Activated naive CD8-positive, alpha-beta T cell treated with anti-CD3 and anti-CD28 coated beads, Interleukin-2, amount 10 ng/mL, durations not matched to agents 7 days and 5 days (primary cell): Measurements from ENCODE around the gene DNMT3A. TPM values are rescaled to one million over a fixed set of nuclear protein-coding genes. Genes with fewer than 3 reads are reported as not detected.
A peak's percentile ranks its signal among the peaks of the same experiment; 100 is the strongest.

Experiments
- ATAC-seq: fragments of 150-1000 bp; cut with Tn5 transposase; one replicate; pipeline ENCODE4 v1.10.0; 2021; ENCODE audit warnings: low read depth, moderate library complexity
- POLR2A ChIA-PET: fragments of 350-600 bp; sonication (Branson Sonifier 250); formaldehyde crosslinking; loops from one replicate; lab custom pipeline; 2021; ENCODE audit warnings: antibody characterized with exemption; lab: Charles Lee
- DNase-seq: peaks from one replicate; pipeline ENCODE4 v3.0.0; 2021
- H3K27ac Mint-ChIP-seq: one replicate; pipeline ENCODE4 v1.8.0; 2022; ENCODE audit warnings: mild to moderate bottlenecking, mixed read lengths
- H3K27me3 Mint-ChIP-seq: one replicate; pipeline ENCODE4 v1.8.0; 2022; ENCODE audit warnings: mild to moderate bottlenecking, moderate library complexity, mixed read lengths
- H3K36me3 Mint-ChIP-seq: one replicate; pipeline ENCODE4 v1.8.0; 2021; ENCODE audit warnings: mild to moderate bottlenecking, mixed read lengths
- H3K4me1 Mint-ChIP-seq: one replicate; pipeline ENCODE4 v1.8.0; 2021; ENCODE audit warnings: mixed read lengths
- H3K4me3 Mint-ChIP-seq: one replicate; pipeline ENCODE4 v1.8.0; 2022; ENCODE audit warnings: mild to moderate bottlenecking, moderate library complexity, mixed read lengths
- H3K9me3 Mint-ChIP-seq: one replicate; pipeline ENCODE4 v1.8.0; 2021; ENCODE audit warnings: mixed read lengths
- total RNA-seq, 2 experiments: library from RNA; stranded (reverse); gene quantifications; one replicate each; pipeline ENCODE4 v1.2.3, GENCODE V29; 2021

Gene DNMT3A
- total RNA-seq, 2 experiments from 2014 or later, result 76.7 to 84.7 TPM

GRCh38 chr2:25257931-25258846 is 83.5 kb downstream of the DNMT3A start:
- Mint-ChIP-seq H3K4me3 (no peak overlapping the region), H3K9me3 (no peaks in the 10 kb centered on the region), H3K4me1 (peaks cover 15% of the 10 kb centered on the region), H3K27ac (peak overlapping the region; percentile 65), H3K27me3 (no peaks in the 10 kb centered on the region), H3K36me3 (peaks cover 33% of the 10 kb centered on the region)
- peak; percentile 38 for ATAC-seq
- POLR2A ChIA-PET, result interaction anchor here (1.1 to 1.7 kb wide), 2 partner anchors 15 to 18 kb away, joined by 4 read pairs; no protein-coding TSS in a partner anchor
- no peak for DNase-seq

DNA sequence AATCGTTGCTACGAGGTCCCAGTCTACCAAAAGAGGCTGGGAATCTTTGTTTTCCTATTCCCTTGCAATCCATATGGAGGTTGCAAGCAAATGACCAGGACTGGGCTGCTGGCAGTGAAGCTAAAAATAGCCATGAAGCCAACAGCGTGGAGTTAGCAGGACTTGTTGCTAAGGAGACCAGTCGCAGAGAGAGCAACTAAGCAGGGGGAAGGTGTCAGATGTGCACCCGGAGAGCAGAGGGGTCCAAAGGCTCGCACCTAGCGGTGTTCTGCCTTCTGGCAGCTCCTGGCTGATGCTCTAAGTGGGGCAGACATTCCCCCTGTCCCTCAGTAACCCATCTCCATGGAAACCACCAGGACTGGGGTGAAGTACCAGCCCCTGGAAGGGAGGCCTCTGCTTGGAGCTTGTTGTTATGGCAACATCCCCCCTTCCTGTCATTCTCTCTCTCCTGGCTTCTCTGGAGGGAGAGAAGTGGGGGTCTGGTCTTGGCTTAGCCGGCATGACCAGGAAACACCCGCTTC is 84.6 kb downstream of the DNMT3A start:
- no peaks in the 10 kb centered on the region for H3K27me3 Mint-ChIP-seq
- peaks cover 30% of the 10 kb centered on the region for H3K36me3 Mint-ChIP-seq
- H3K9me3 Mint-ChIP-seq, result no peaks in the 10 kb centered on the region
- H3K4me3 Mint-ChIP-seq, result no peak overlapping the region
- H3K27ac Mint-ChIP-seq, result no peak overlapping the region
- DNase-seq (no peak), ATAC-seq (no peak)
- peaks cover 20% of the 10 kb centered on the region for H3K4me1 Mint-ChIP-seq
- POLR2A ChIA-PET, result no interaction called here

GRCh38 chr2:25256488-25256875 is 85.2 kb downstream of the DNMT3A start:
- no peak for ATAC-seq
- no peak for DNase-seq
- H3K36me3 Mint-ChIP-seq, result peaks cover 29% of the 10 kb centered on the region
- no peaks in the 10 kb centered on the region for H3K27me3 Mint-ChIP-seq
- POLR2A ChIA-PET, result no interaction called here
- H3K4me3 Mint-ChIP-seq, result no peak overlapping the region
- H3K4me1 Mint-ChIP-seq, result peaks cover 20% of the 10 kb centered on the region
- no peaks in the 10 kb centered on the region for H3K9me3 Mint-ChIP-seq
- no peak overlapping the region for H3K27ac Mint-ChIP-seq

- Mint-ChIP-seq H3K9me3 (no peaks in the 10 kb centered on the region), H3K4me1 (peaks cover 22% of the 10 kb centered on the region), H3K27ac (no peak overlapping the region), H3K36me3 (peaks cover 29% of the 10 kb centered on the region), H3K4me3 (no peak overlapping the region), H3K27me3 (no peaks in the 10 kb centered on the region)
- POLR2A ChIA-PET, result interaction anchor here (1.8 kb wide), 1 partner anchor 21 kb away, joined by 4 read pairs; no protein-coding TSS in a partner anchor
- DNase-seq (no peak), ATAC-seq (no peak)
Observed at GRCh38 chr2:25255745-25256487, 85.8 kb downstream of the DNMT3A start.

GRCh38 chr2:25254961-25255360 is 86.8 kb downstream of the DNMT3A start:
- POLR2A ChIA-PET, result interaction anchor here (1.8 kb wide), 1 partner anchor 22 kb away, joined by 4 read pairs; no protein-coding TSS in a partner anchor
- ATAC-seq (no peak), DNase-seq (no peak)
- peak overlapping the region; percentile 22 for H3K27ac Mint-ChIP-seq
- H3K4me3 Mint-ChIP-seq, result no peak overlapping the region
- no peaks in the 10 kb centered on the region for H3K9me3 Mint-ChIP-seq
- peaks cover 27% of the 10 kb centered on the region for H3K36me3 Mint-ChIP-seq
- H3K27me3 Mint-ChIP-seq, result no peaks in the 10 kb centered on the region
- H3K4me1 Mint-ChIP-seq, result peaks cover 26% of the 10 kb centered on the region

GRCh38 chr2:25253153-25253626 is 88.5 kb downstream of the DNMT3A start:
- Mint-ChIP-seq H3K4me3 (peak overlapping the region; percentile 44), H3K36me3 (peaks cover 31% of the 10 kb centered on the region), H3K9me3 (no peaks in the 10 kb centered on the region), H3K27ac (peak overlapping the region; percentile 57), H3K4me1 (peaks cover 26% of the 10 kb centered on the region), H3K27me3 (no peaks in the 10 kb centered on the region)
- no peak for DNase-seq
- no peak for ATAC-seq
- POLR2A ChIA-PET, result interaction anchor here (0.8 to 3.6 kb wide), 6 partner anchors 20 to 61 kb away, joined by 3 to 21 read pairs (median 9); no protein-coding TSS in a partner anchor

DNA sequence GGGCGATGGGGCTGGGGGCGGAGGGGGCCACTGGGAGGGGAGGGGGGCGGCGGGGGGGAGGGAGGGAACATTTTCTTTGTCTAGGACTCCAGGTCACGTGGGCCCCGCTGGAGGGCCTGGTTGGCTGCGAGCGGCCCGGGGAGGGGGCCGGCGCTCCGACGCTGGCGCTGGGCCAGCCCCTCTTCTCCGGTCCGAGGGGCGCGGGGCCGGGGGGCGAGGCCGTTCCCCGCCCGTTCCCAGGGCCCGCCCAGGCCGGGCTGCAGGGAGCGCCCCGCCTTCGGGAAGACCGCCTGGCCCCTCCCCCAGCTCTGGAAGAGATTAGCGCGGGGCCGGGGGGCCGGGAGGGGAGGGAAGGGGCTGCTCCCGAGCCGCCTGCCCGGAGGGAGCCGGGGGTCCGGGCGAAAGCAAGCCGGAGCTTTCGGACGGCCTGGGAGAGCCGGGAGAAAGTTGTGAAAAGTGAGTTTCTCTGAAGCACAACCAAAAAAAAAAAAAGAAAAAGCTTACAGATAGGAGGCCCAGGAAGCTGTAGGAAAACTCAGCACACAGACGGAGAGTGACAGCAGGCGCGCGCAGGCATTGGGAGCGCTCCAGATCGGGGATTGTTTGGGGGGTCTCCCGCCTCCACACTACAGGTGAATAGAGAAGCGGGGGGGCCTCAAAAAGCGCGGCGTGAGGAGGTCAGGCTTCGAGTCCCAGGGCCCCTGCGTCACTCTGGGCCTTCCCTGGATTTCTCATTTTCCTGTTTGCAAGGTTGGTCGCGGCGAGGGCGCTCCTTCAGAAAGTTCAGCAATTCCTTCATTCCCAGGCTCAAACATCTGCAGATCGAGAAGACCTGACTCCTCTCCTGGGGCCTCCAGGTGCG is 89.2 kb downstream of the DNMT3A start:
- peak; percentile 64 for ATAC-seq
- Mint-ChIP-seq H3K36me3 (peaks cover 33% of the 10 kb centered on the region), H3K9me3 (no peaks in the 10 kb centered on the region), H3K4me3 (peak overlapping the region; percentile 87), H3K27me3 (no peaks in the 10 kb centered on the region), H3K27ac (peak overlapping the region; percentile 57), H3K4me1 (peaks cover 26% of the 10 kb centered on the region)
- POLR2A ChIA-PET, result interaction anchor here (0.5 to 3.6 kb wide), 8 partner anchors 8 to 61 kb away, joined by 3 to 21 read pairs (median 6); no protein-coding TSS in a partner anchor
- peak; percentile 68 for DNase-seq

GRCh38 chr2:25251422-25252273 is 90.1 kb downstream of the DNMT3A start:
- peaks cover 32% of the 10 kb centered on the region for H3K36me3 Mint-ChIP-seq
- peak overlapping the region; percentile 87 for H3K4me3 Mint-ChIP-seq
- H3K27me3 Mint-ChIP-seq, result no peaks in the 10 kb centered on the region
- peak overlapping the region; percentile 84 for H3K27ac Mint-ChIP-seq
- DNase-seq (peak; percentile 72), ATAC-seq (peak; percentile 66)
- H3K9me3 Mint-ChIP-seq, result no peaks in the 10 kb centered on the region
- peaks cover 26% of the 10 kb centered on the region for H3K4me1 Mint-ChIP-seq
- POLR2A ChIA-PET, result interaction anchor here (0.5 to 3.6 kb wide), 7 partner anchors 9 to 62 kb away, joined by 3 to 21 read pairs (median 6); no protein-coding TSS in a partner anchor

DNA sequence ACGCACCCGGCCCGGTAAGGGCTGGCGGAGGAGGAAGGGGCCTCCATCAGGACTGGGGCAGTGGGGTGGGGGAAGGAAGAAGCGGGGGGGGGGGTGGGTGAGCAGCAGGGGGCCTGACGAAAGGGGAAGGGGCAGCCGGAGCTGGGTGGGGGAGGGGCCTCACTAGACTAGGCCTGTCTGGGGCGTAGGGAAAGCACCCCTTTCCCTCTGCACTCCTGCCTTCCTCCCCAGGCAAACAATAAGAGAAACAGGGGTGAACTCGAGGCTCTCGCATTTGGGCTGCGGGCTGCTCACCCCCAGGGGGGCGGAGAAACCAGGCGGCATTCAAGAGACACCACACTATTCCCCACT is 90.7 kb downstream of the DNMT3A start:
- peaks cover 29% of the 10 kb centered on the region for H3K36me3 Mint-ChIP-seq
- peak overlapping the region; percentile 84 for H3K27ac Mint-ChIP-seq
- peak overlapping the region; percentile 87 for H3K4me3 Mint-ChIP-seq
- DNase-seq (no peak), ATAC-seq (peak; percentile 13)
- POLR2A ChIA-PET, result interaction anchor here (1.7 to 3.6 kb wide), 5 partner anchors 9 to 44 kb away, joined by 5 to 21 read pairs (median 12); no protein-coding TSS in a partner anchor
- H3K27me3 Mint-ChIP-seq, result no peaks in the 10 kb centered on the region
- no peaks in the 10 kb centered on the region for H3K9me3 Mint-ChIP-seq
- H3K4me1 Mint-ChIP-seq, result peaks cover 25% of the 10 kb centered on the region

- Mint-ChIP-seq H3K4me1 (peaks cover 25% of the 10 kb centered on the region), H3K4me3 (peak overlapping the region; percentile 87), H3K27me3 (no peaks in the 10 kb centered on the region)
Observed at GRCh38 chr2:25250331-25251070, 91.2 kb downstream of the DNMT3A start.

GRCh38 chr2:25249785-25250184 is 91.9 kb downstream of the DNMT3A start:
- POLR2A ChIA-PET, result interaction anchor here (0.8 to 3.6 kb wide), 5 partner anchors 10 to 1121 kb away, joined by 3 to 14 read pairs (median 3); no protein-coding TSS in a partner anchor
- H3K27ac Mint-ChIP-seq, result peak overlapping the region; percentile 35

More at GRCh38 chr2:25250331-25251070, 91.2 kb downstream of the DNMT3A start:
- ATAC-seq, result no peak
- Mint-ChIP-seq H3K9me3 (no peaks in the 10 kb centered on the region), H3K36me3 (peaks cover 28% of the 10 kb centered on the region), H3K27ac (peak overlapping the region; percentile 84)
- POLR2A ChIA-PET, result interaction anchor here (0.9 to 3.6 kb wide), 4 partner anchors 8 to 64 kb away, joined by 3 to 14 read pairs (median 7); no protein-coding TSS in a partner anchor
- peak; percentile 48 for DNase-seq

More at GRCh38 chr2:25249785-25250184, 91.9 kb downstream of the DNMT3A start:
- H3K9me3 Mint-ChIP-seq, result no peaks in the 10 kb centered on the region
- ATAC-seq, result no peak
- H3K4me1 Mint-ChIP-seq, result peaks cover 24% of the 10 kb centered on the region
- H3K27me3 Mint-ChIP-seq, result no peaks in the 10 kb centered on the region
- peak overlapping the region; percentile 1 for H3K4me3 Mint-ChIP-seq
- H3K36me3 Mint-ChIP-seq, result peaks cover 26% of the 10 kb centered on the region
- no peak for DNase-seq
